Thyroid gland (tissue), 4 donors: Measurements from ENCODE around the gene NCDN.

Source experiments
- CTCF ChIP-seq, 6 experiments: fragments of 200-600 bp in 3 of 6; fragments of 450-650 bp in 3 of 6; sonication (generic) in 3 of 6; IDR thresholded peaks; one replicate each; pipeline ENCODE4 v1.5.1; 2016 to 2019; ENCODE audit warnings: antibody characterized with exemption in 6 of 6, mild to moderate bottlenecking in 2 of 6, inconsistent platforms in 1 of 6, moderate library complexity in 1 of 6
- POLR2A ChIP-seq, 2 donors: fragments of 450-650 bp; IDR thresholded peaks; one replicate each; pipeline ENCODE4 v1.6.1; 2017; ENCODE audit warnings: antibody characterized with exemption in 2 of 2, mild to moderate bottlenecking in 2 of 2, moderate library complexity in 1 of 2

- TF ChIP-seq CTCF (IDR thresholded peaks at IDR 0.05) (no peak), POLR2A (IDR thresholded peaks at IDR 0.05) (no peak)
Measured at GRCh38 chr1:35539073-35539823, 18.4 kb upstream of the NCDN start.
